Left lung (tissue), 10 donors: ENCODE results near the gene STUB1. TPM values are rescaled to one million over a fixed set of nuclear protein-coding genes. Genes with fewer than 3 reads are reported as not detected.

Source experiments
- ATAC-seq: fragments of 200-7000 bp; cut with Tn5 transposase; one replicate; pipeline ENCODE4 v1.9.1; 2020; ENCODE audit warnings: moderate library complexity
- DNase-seq, 4 donors: peaks; one replicate each; pipeline ENCODE4 v3.0.0-alpha.2; 2013 to 2020
- H3K27ac ChIP-seq, 2 donors: fragments of 200-600 bp; sonication (generic) in 1 of 2; one replicate each; pipeline versions ENCODE4 v1.5.0 to v1.8.0; 2020 to 2021
- H3K27me3 ChIP-seq, 2 donors: fragments of 200-600 bp; sonication (generic) in 1 of 2; one replicate each; pipeline versions ENCODE4 v1.5.0 to v1.8.0; 2020 to 2021
- H3K36me3 ChIP-seq, 2 donors: fragments of 200-600 bp; sonication (generic) in 1 of 2; one replicate each; pipeline versions ENCODE4 v1.5.0 to v1.8.0; 2020 to 2021
- H3K4me1 ChIP-seq, 2 donors: fragments of 200-600 bp; one replicate each; pipeline ENCODE4 v1.8.0; 2021
- H3K4me3 ChIP-seq, 2 donors: fragments of 200-600 bp; sonication (generic) in 1 of 2; one replicate each; pipeline versions ENCODE4 v1.5.0 to v1.8.0; 2020 to 2021; ENCODE audit warnings: mild to moderate bottlenecking in 1 of 2
- H3K9me3 ChIP-seq, 2 donors: fragments of 200-600 bp; sonication (generic) in 1 of 2; one replicate each; pipeline versions ENCODE4 v1.5.0 to v1.8.0; 2020 to 2021
- intact Hi-C, 2 donors: fragments of 100-400 bp; cut with DNase I; formaldehyde crosslinking; loops; one replicate each; pipeline versions ENCODE4 v1.11.2 to v1.14.2; 2022
- polyA plus RNA-seq, 6 donors: library from polyadenylated mRNA; unstranded; fragments of 120-200 nt; gene quantifications; one replicate each; pipeline ENCODE4 v1.2.1, GENCODE V29; 2013; ENCODE audit not compliant: insufficient read length in 6 of 6
- total RNA-seq, 2 donors: library from RNA; stranded (reverse); fragmentation: NEBNext Ultra II Directional; extraction: Animal tissue kit (Norgen Biotek cat#: 25700); gene quantifications; one replicate each; pipeline ENCODE4 v1.2.1, GENCODE V29; 2021
- TF ChIP-seq, protein P1 (sequence below), 2 donors: fragments of 200-600 bp; sonication (generic) in 1 of 2; IDR thresholded peaks; one replicate each; pipeline versions ENCODE4 v1.5.0 to v1.8.0; 2021; ENCODE audit warnings: antibody characterized with exemption in 2 of 2
- donor health status: DM: no; HTN: yes; CAD: no.
- donor health status: DM: no; HTN: no; CAD: no.

The STUB1 gene
- total and polyA plus RNA-seq, 8 donors: 92.9 to 143 (median 108) TPM

- ATAC-seq: peak; percentile 1
- peaks cover 5 to 79% of the 10 kb centered on the region in 2 donors for H3K27me3 ChIP-seq
- H3K4me3 ChIP-seq: peak overlapping the region; percentile 62 to 65
- TF ChIP-seq, protein P1, sequence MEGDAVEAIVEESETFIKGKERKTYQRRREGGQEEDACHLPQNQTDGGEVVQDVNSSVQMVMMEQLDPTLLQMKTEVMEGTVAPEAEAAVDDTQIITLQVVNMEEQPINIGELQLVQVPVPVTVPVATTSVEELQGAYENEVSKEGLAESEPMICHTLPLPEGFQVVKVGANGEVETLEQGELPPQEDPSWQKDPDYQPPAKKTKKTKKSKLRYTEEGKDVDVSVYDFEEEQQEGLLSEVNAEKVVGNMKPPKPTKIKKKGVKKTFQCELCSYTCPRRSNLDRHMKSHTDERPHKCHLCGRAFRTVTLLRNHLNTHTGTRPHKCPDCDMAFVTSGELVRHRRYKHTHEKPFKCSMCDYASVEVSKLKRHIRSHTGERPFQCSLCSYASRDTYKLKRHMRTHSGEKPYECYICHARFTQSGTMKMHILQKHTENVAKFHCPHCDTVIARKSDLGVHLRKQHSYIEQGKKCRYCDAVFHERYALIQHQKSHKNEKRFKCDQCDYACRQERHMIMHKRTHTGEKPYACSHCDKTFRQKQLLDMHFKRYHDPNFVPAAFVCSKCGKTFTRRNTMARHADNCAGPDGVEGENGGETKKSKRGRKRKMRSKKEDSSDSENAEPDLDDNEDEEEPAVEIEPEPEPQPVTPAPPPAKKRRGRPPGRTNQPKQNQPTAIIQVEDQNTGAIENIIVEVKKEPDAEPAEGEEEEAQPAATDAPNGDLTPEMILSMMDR (IDR thresholded peaks at IDR 0.05): no peak
- H3K9me3 ChIP-seq: no peaks in the 10 kb centered on the region
- H3K36me3 ChIP-seq: no peaks in the 10 kb centered on the region
- intact Hi-C loops: no loop called here
- no peak for DNase-seq
- H3K27ac ChIP-seq: no peak overlapping the region
- peaks cover 17 to 53% of the 10 kb centered on the region in 2 donors for H3K4me1 ChIP-seq
Observed at GRCh38 chr16:715477-716199, 35.4 kb downstream of the STUB1 start.

- DNase-seq: peak in 2 of 4 donors; percentile 59 to 64
- peaks cover 17 to 54% of the 10 kb centered on the region in 2 donors for H3K4me1 ChIP-seq
- ATAC-seq: no peak
- no peaks in the 10 kb centered on the region for H3K36me3 ChIP-seq
- TF ChIP-seq, protein P1 (IDR thresholded peaks at IDR 0.05): no peak
- no peaks in the 10 kb centered on the region for H3K9me3 ChIP-seq
- no peak overlapping the region for H3K27ac ChIP-seq
- H3K27me3 ChIP-seq: peaks cover 0 to 74% of the 10 kb centered on the region in 2 donors
- intact Hi-C loops: no loop called here
- H3K4me3 ChIP-seq: peak overlapping the region in 1 of 2 donors; percentile 65
Observed at GRCh38 chr16:716200-716568, 36.0 kb downstream of the STUB1 start.

GRCh38 chr16:716768-717325 is 36.6 kb downstream of the STUB1 start:
- ATAC-seq (no peak), DNase-seq (no peak)
- TF ChIP-seq, protein P1 (IDR thresholded peaks at IDR 0.05): no peak
- no peaks in the 10 kb centered on the region for H3K36me3 ChIP-seq
- no peak overlapping the region for H3K27ac ChIP-seq
- H3K4me3 ChIP-seq: no peak overlapping the region
- peaks cover 17 to 56% of the 10 kb centered on the region in 2 donors for H3K4me1 ChIP-seq
- intact Hi-C loops: no loop called here
- peaks cover 0 to 67% of the 10 kb centered on the region in 2 donors for H3K27me3 ChIP-seq
- no peaks in the 10 kb centered on the region for H3K9me3 ChIP-seq

GRCh38 chr16:717450-718245 is 37.4 kb downstream of the STUB1 start:
- intact Hi-C loops: no loop called here
- no peak for DNase-seq

More at GRCh38 chr16:717450-718245, 37.4 kb downstream of the STUB1 start:
- peaks cover 17 to 56% of the 10 kb centered on the region in 2 donors for H3K4me1 ChIP-seq
- peaks cover 0 to 59% of the 10 kb centered on the region in 2 donors for H3K27me3 ChIP-seq
- peaks cover 0 to 4% of the 10 kb centered on the region in 2 donors for H3K36me3 ChIP-seq
- no peak overlapping the region for H3K4me3 ChIP-seq
- no peaks in the 10 kb centered on the region for H3K9me3 ChIP-seq
- ATAC-seq: no peak
- H3K27ac ChIP-seq: no peak overlapping the region
- TF ChIP-seq, protein P1 (IDR thresholded peaks at IDR 0.05): no peak
